GM12878 (cell line): ENCODE data around the gene TLR1. TPM values are rescaled to one million over a fixed set of nuclear protein-coding genes. Genes with fewer than 3 reads are reported as not detected.

Experiments used
- ATF2 ChIP-seq: IDR thresholded peaks from 2 replicates; pipeline ENCODE4 v1.6.1; 2012; ENCODE audit warnings: low read length, inconsistent platforms
- BHLHE40 ChIP-seq, 2 experiments: fragments of 450-650 bp in 1 of 2; IDR thresholded peaks; 2 replicates each; pipeline ENCODE4 v1.6.1; 2011 to 2017; ENCODE audit warnings: low read depth in 2 of 2, borderline replicate concordance in 1 of 2, improper control_type of control experiment in 1 of 2, low read length in 1 of 2, mild to moderate bottlenecking in 1 of 2
- KAT2A ChIP-seq: conservative IDR thresholded peaks from 2 replicates; pipeline ENCODE4 v1.6.1; 2011; ENCODE audit warnings: low read depth, low read length; ENCODE audit not compliant: control insufficient read depth
- SKIL ChIP-seq: fragments of 450-650 bp; IDR thresholded peaks from 2 replicates; pipeline ENCODE4 v1.6.1; 2017; ENCODE audit warnings: mild to moderate bottlenecking, low read depth, inconsistent platforms; ENCODE audit not compliant: poor library complexity, severe bottlenecking
- SMAD1 ChIP-seq: fragments of 450-650 bp; IDR thresholded peaks from 2 replicates; pipeline ENCODE4 v1.6.1; 2018; ENCODE audit warnings: mild to moderate bottlenecking, low read depth; ENCODE audit not compliant: partially characterized antibody
- SREBF2 ChIP-seq: IDR thresholded peaks from 2 replicates; pipeline ENCODE4 v1.6.1; 2012; ENCODE audit warnings: mild to moderate bottlenecking, low read length
- polyA plus RNA-seq, 11 experiments: library from polyadenylated mRNA; depleted of rRNA in 4 of 11; unstranded in 6 of 11; stranded (reverse) in 5 of 11; fragments of >200 nt; fragmentation: Nextera tagmentation in 4 of 11; fragmentation: Illumina TruSeq in 1 of 11; extraction: Ambion mirVana in 4 of 11; extraction: Trizol in 1 of 11; gene quantifications; 1 replicate in 1 of 11; 2 replicates in 10 of 11; pipeline versions ENCODE4 v1.2.1 to v1.2.3, GENCODE V29; 2011 to 2016; ENCODE audit warnings: inconsistent platforms in 2 of 11, missing spikeins in 2 of 11, low read depth in 1 of 11
- total RNA-seq, 4 experiments: library from RNA; depleted of rRNA in 3 of 4; stranded (reverse); fragments of >200 nt in 3 of 4; fragmentation: Illumina TruSeq in 1 of 4; extraction: Trizol in 1 of 4; gene quantifications; 2 replicates each; pipeline versions ENCODE4 v1.2.1 to v1.2.3, GENCODE V29; 2013 to 2021
- TF ChIP-seq, protein P1 (sequence below): IDR thresholded peaks from 2 replicates; pipeline ENCODE4 v1.6.1; 2011; ENCODE audit warnings: borderline replicate concordance, low read depth, mild to moderate bottlenecking, moderate library complexity, mixed read lengths, low read length; ENCODE audit not compliant: insufficient read depth; ENCODE audit errors: extremely low read length

TLR1 gene
- total and polyA plus RNA-seq, 10 of the 15 experiments (the other 5 are each of a cell fraction or from before 2014, with no cell fraction given), result 9.3 to 57.1 (median 20.4) TPM

DNA sequence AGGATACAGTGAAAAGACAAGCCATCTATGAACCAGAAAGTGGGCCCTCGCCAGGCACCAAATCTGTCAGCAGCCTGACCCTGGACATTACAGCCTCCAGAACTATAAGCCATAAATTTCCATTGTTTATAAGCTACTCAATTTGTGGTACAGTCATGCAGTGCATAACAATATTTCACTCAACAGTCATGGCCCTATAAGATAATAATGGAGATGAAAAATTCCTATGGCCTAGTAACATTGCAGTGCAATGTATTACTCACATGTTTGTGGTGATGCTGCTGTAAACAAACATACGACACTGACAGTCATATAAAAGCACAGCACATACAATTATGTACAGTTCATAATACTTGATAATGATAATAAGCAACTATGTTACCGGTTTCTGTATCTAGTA is 17.1 kb upstream of the TLR1 start (continued):
- TF ChIP-seq SMAD1 (no peak), KAT2A (no peak), ATF2 (no peak), SKIL (no peak), SREBF2 (no peak), BHLHE40 (IDR thresholded peaks at IDR 0.05; ENCODE audit: borderline replicate concordance in 1 of 2, low read depth in 2 of 2, low read length in 1 of 2) (no peak)
- TF ChIP-seq, protein P1, sequence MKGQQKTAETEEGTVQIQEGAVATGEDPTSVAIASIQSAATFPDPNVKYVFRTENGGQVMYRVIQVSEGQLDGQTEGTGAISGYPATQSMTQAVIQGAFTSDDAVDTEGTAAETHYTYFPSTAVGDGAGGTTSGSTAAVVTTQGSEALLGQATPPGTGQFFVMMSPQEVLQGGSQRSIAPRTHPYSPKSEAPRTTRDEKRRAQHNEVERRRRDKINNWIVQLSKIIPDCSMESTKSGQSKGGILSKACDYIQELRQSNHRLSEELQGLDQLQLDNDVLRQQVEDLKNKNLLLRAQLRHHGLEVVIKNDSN, result no peak
